ENCODE results near the gene MRPS30.

DNA sequence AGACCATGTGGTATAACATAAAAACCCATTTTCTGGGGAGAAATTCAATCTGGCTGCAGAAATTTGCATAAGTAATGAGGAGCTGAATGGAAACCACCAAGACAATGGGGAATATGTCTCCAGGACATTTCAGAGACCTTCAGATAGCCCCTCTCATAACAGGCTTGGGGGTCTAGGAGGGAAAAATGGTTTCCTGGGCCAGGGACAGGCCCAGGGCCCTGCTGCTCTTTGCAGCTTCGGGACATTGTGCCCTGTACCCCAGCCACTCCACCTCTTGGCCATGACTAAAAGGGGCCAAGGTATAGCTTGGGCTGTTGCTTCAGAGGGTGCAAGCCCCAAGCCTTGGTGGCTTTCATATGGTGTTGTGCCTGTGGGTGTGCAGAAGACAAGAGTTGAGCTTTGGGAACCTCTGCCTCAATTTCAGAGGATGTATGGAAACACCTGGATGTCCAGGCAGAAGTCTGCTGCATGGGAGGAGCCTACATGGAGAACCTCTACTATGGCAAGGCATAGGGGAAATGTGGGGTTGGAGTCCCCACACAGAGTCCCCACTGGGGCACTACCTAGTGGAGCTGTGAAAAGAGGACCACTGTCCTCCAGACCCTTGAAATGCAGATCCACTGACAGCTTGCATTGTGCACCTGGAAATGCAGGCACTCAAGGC lies 30.4 kb downstream of the MRPS30 start:
- TF ChIP-seq, protein P1, sequence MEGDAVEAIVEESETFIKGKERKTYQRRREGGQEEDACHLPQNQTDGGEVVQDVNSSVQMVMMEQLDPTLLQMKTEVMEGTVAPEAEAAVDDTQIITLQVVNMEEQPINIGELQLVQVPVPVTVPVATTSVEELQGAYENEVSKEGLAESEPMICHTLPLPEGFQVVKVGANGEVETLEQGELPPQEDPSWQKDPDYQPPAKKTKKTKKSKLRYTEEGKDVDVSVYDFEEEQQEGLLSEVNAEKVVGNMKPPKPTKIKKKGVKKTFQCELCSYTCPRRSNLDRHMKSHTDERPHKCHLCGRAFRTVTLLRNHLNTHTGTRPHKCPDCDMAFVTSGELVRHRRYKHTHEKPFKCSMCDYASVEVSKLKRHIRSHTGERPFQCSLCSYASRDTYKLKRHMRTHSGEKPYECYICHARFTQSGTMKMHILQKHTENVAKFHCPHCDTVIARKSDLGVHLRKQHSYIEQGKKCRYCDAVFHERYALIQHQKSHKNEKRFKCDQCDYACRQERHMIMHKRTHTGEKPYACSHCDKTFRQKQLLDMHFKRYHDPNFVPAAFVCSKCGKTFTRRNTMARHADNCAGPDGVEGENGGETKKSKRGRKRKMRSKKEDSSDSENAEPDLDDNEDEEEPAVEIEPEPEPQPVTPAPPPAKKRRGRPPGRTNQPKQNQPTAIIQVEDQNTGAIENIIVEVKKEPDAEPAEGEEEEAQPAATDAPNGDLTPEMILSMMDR (IDR thresholded peaks at IDR 0.05): no peak
- TF ChIP-seq POLR2A (IDR thresholded peaks at IDR 0.05): no peak
